LNCaP clone FGC (cell line): ENCODE results near the gene CD79B.

Source experiments
- DNase-seq: peaks from one replicate; pipeline ENCODE4 v3.0.0-alpha.2; 2011; ENCODE audit warnings: low read depth
- H3K4me3 ChIP-seq: 2 replicates; pipeline ENCODE4 v1.5.1; 2011; ENCODE audit warnings: mild to moderate bottlenecking, low read depth, low read length, control low read depth
- TF ChIP-seq, protein P1 (sequence below): IDR thresholded peaks from 2 replicates; pipeline ENCODE4 v1.5.1; 2012; ENCODE audit warnings: mild to moderate bottlenecking; ENCODE audit not compliant: control insufficient read depth, insufficient read depth; ENCODE audit errors: extremely low read depth

The CD79B gene

DNA sequence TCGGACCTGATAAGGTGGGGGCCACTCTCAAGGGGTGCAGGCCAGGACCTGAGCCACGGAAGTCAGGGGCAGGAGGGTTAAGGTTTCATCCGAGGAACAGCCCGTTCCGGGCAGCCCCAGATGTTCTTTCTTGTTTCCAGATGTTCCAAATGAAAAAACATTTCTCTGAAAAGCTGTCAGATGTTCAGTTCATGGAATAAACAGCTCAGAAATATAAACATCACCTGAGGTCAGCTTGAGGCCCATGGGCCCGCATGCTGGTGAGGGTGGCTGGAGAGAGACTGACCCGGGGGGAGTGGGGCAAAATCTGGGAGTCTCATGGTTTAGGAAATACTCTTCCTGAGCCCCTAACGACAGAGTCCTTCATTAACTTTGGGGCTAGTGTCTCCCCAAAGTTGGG is 1.5 kb upstream of the CD79B start:
- no peak for DNase-seq
- TF ChIP-seq, protein P1, sequence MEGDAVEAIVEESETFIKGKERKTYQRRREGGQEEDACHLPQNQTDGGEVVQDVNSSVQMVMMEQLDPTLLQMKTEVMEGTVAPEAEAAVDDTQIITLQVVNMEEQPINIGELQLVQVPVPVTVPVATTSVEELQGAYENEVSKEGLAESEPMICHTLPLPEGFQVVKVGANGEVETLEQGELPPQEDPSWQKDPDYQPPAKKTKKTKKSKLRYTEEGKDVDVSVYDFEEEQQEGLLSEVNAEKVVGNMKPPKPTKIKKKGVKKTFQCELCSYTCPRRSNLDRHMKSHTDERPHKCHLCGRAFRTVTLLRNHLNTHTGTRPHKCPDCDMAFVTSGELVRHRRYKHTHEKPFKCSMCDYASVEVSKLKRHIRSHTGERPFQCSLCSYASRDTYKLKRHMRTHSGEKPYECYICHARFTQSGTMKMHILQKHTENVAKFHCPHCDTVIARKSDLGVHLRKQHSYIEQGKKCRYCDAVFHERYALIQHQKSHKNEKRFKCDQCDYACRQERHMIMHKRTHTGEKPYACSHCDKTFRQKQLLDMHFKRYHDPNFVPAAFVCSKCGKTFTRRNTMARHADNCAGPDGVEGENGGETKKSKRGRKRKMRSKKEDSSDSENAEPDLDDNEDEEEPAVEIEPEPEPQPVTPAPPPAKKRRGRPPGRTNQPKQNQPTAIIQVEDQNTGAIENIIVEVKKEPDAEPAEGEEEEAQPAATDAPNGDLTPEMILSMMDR = no peak
- no peak overlapping the region for H3K4me3 ChIP-seq

- H3K4me3 ChIP-seq = no peak overlapping the region
- TF ChIP-seq, protein P1 = no peak
- no peak for DNase-seq
Observed at GRCh38 chr17:63932721-63933120, 590 bp upstream of the CD79B start.

DNA sequence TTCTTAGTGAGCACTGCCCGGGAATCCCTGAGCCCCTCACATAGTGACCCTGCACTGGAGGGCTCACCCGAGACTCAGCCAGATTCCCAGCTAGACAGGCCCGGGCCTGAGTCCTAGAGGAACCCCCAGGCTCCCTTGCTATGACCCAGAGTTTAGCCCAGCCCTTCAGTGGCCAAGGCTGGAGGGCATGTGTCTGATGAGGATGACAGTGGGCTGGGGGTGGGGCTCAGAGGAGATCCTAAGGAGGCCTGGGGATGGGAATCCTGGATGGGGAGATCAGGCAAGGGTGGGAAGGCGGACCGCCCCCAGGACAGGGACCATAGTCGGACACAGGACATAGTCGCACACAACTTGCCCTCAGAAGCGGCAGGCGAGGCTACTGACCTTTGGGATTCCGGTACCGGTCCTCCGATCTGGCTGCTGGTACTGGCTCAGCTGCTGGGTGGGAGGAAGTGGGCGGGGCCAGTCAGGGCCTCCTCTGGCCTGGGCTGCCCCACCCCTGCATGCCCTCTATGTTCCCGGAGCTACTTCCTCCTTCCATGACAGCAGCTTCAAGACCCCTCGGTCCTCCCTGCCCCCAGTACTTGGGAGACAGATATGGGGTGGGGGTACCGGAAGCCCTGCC is 1.1 kb downstream of the CD79B start:
- no peak overlapping the region for H3K4me3 ChIP-seq
- TF ChIP-seq, protein P1 = no peak
- DNase-seq = no peak

DNA sequence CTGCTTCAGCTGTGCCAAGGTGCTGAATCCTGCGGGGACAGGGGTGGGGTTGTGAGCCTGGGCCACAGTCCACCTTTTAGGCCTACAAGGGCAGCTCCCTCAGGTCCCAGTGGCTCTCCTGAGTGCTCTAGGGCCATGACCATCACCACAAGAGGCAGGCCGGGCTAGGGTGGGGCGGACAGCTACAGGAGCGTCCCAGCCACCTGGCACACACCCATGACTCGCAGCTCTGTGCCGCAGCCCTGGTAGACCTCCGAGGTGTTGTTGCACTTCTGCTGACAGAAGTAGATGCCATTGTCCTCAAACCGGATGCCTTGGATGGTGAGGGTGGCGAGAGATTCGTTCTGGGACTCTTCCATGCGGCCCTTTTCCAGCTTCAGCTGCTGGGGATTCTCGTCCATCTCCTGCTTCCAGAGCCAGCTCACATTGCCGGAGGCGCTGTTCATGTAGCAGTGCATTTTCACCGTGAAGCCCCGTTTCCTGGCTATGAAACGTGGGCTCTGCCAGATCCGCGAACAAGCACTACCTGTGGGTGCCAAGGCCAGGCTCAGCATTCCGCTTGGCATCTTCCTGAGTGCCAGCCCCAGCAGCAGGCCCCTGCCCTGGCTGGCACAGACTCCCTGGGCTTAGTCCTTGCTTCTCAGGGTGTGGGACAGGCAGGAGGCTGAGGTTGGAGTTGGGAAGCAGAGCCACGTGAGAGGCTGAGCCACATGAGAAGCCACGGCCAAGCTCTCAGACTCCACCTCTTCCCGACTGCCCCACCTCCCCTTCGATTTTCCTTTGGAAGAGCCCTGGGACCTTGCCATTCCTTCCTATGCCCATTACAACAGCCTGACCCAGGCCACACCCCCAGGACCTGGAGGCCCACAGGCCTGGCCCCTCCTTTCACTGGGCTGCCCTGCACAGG is 2.0 kb downstream of the CD79B start:
- DNase-seq = no peak
- no peak overlapping the region for H3K4me3 ChIP-seq
- TF ChIP-seq, protein P1 = no peak

- TF ChIP-seq, protein P1 = no peak
- DNase-seq = no peak
- H3K4me3 ChIP-seq = no peak overlapping the region
Observed at GRCh38 chr17:63928966-63929695, 3.0 kb downstream of the CD79B start.

DNA sequence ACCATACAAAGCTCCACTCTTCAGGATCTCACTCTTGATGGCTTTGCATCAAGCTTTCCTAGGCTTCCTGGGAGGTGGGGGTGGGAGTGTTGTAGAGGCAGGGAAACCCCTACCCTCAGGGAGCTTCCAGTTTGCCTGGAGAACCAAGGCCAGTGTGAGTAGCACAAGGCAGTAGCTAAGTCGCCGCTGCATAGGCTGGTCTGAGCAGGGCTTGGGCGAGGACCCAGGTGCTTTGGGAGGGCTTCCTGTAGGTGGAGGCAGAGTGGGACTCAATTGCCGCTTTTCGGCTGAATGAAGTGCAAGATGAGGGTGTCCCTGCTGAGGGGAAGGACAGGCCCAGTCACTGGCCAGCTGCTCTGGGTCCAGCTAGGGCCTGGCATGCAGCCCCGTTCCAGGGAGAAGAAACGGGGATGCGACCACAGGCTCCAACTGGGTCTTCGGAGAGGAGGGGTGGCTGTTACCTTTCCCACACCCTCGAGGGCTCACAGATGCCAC is 3.9 kb downstream of the CD79B start:
- TF ChIP-seq, protein P1 = no peak
- DNase-seq = no peak
- no peak overlapping the region for H3K4me3 ChIP-seq
